Gastrocnemius medialis (tissue), 4 donors: ENCODE data around the gene RAD51D. TPM values are rescaled to one million over a fixed set of nuclear protein-coding genes. Genes with fewer than 3 reads are reported as not detected.

Experiments
- ATAC-seq, 2 donors: fragments of 150-250 bp; one replicate each; pipeline ENCODE4 v1.9.1; 2016
- DNase-seq, 2 donors: peaks; one replicate each; pipeline ENCODE4 v3.0.0-alpha.2; 2019
- H3K27ac ChIP-seq, 4 donors: fragments of 200-600 bp; sonication (generic); 1 replicate in 1 of 4; 2 replicates in 3 of 4; pipeline ENCODE4 v1.5.1; 2016 to 2018; ENCODE audit warnings: mild to moderate bottlenecking in 2 of 4, moderate library complexity in 1 of 4
- H3K27me3 ChIP-seq, 3 donors: fragments of 200-600 bp; sonication (generic) in 2 of 3; 1 replicate in 1 of 3; 2 replicates in 2 of 3; pipeline versions ENCODE4 v1.5.1 to v1.6.0; 2016 to 2019; ENCODE audit warnings: mild to moderate bottlenecking in 1 of 3, moderate library complexity in 1 of 3
- H3K36me3 ChIP-seq, 2 donors: fragments of 200-600 bp; sonication (generic) in 1 of 2; one replicate each; pipeline ENCODE4 v1.5.1; 2017 to 2018
- H3K4me1 ChIP-seq, 2 donors: fragments of 200-600 bp; sonication (generic) in 1 of 2; one replicate each; pipeline ENCODE4 v1.5.1; 2016 to 2017; ENCODE audit warnings: mild to moderate bottlenecking in 2 of 2
- H3K4me3 ChIP-seq, 4 donors: fragments of 200-600 bp; sonication (generic) in 3 of 4; 1 replicate in 1 of 4; 2 replicates in 3 of 4; pipeline ENCODE4 v1.5.1; 2016 to 2019; ENCODE audit warnings: mild to moderate bottlenecking in 2 of 4
- H3K9me3 ChIP-seq, 3 donors: fragments of 200-600 bp; sonication (generic) in 2 of 3; 1 replicate in 1 of 3; 2 replicates in 2 of 3; pipeline ENCODE4 v1.5.1; 2016 to 2019
- CTCF ChIP-seq, 5 experiments: fragments of 450-650 bp in 3 of 5; fragments of 200-600 bp in 2 of 5; sonication (generic) in 2 of 5; IDR thresholded peaks in 4 of 5; conservative IDR thresholded peaks in 1 of 5; 1 replicate in 4 of 5; 2 replicates in 1 of 5; pipeline ENCODE4 v1.5.1; 2016 to 2019; ENCODE audit warnings: antibody characterized with exemption in 5 of 5, mild to moderate bottlenecking in 3 of 5, moderate library complexity in 3 of 5
- POLR2A ChIP-seq, 2 donors: fragments of 450-650 bp; IDR thresholded peaks; one replicate each; pipeline ENCODE4 v1.6.1; 2017; ENCODE audit warnings: antibody characterized with exemption in 2 of 2, mild to moderate bottlenecking in 2 of 2, moderate library complexity in 2 of 2
- in situ Hi-C, 4 donors: fragments of 200-750 bp; cut with MboI; loops; one replicate each; pipeline versions ENCODE4 v1.15.0 to v1.8.0; 2017; ENCODE audit warnings: low sequenced_read_pairs in 4 of 4
- intact Hi-C: fragments of 100-400 bp; cut with DNase I; formaldehyde crosslinking; loops from one replicate; pipeline ENCODE4 v1.15.1; 2023; ENCODE audit warnings: low total_unique reads
- total RNA-seq, 4 donors: library from RNA; depleted of rRNA; stranded (reverse); fragments of >200 nt; gene quantifications; one replicate each; pipeline versions ENCODE4 v1.1.0 to v1.2.3, GENCODE V29; 2016

The RAD51D gene
- total RNA-seq, 4 donors from 2014 or later, result 2.5 to 5.2 (median 2.8) TPM

- DNase-seq (no peak), ATAC-seq (no peak)
- TF ChIP-seq CTCF (IDR thresholded peaks at IDR 0.05 in 4 of 5, conservative IDR thresholded peaks at IDR 0.05 in 1 of 5) (no peak), POLR2A (IDR thresholded peaks at IDR 0.05) (no peak)
- intact Hi-C loops (no loop called here), in situ Hi-C loops (no loop called here)
- H3K27ac ChIP-seq, result no peak overlapping the region
- H3K27me3 ChIP-seq, result no peaks in the 10 kb centered on the region
- H3K36me3 ChIP-seq, result no peaks in the 10 kb centered on the region
- H3K4me1 ChIP-seq, result peaks cover 0 to 4% of the 10 kb centered on the region in 2 donors
- no peak overlapping the region for H3K4me3 ChIP-seq
- H3K9me3 ChIP-seq, result no peaks in the 10 kb centered on the region
These were observed 50.3 kb downstream of the RAD51D start for GRCh38 chr17:35069311-35069710.

GRCh38 chr17:35068249-35068648, 51.4 kb downstream of the RAD51D start:
- no peak overlapping the region for H3K27ac ChIP-seq
- no peaks in the 10 kb centered on the region for H3K36me3 ChIP-seq
- peaks cover 6 to 10% of the 10 kb centered on the region in 2 donors for H3K4me1 ChIP-seq
- H3K27me3 ChIP-seq, result no peaks in the 10 kb centered on the region
- no peak overlapping the region for H3K4me3 ChIP-seq
- ATAC-seq, result no peak
- H3K9me3 ChIP-seq, result no peaks in the 10 kb centered on the region
- intact Hi-C loops (no loop called here), in situ Hi-C loops (no loop called here)
- no peak for TF ChIP-seq CTCF (IDR thresholded peaks at IDR 0.05 in 4 of 5, conservative IDR thresholded peaks at IDR 0.05 in 1 of 5)
- TF ChIP-seq POLR2A (IDR thresholded peaks at IDR 0.05), result no peak
- no peak for DNase-seq

- Histone ChIP-seq H3K27me3 (no peaks in the 10 kb centered on the region), H3K36me3 (no peaks in the 10 kb centered on the region), H3K4me1 (peaks cover 13 to 28% of the 10 kb centered on the region in 2 donors), H3K4me3 (no peak overlapping the region), H3K9me3 (no peaks in the 10 kb centered on the region), H3K27ac (no peak overlapping the region)
- in situ Hi-C loops (no loop called here), intact Hi-C loops (no loop called here)
- no peak for TF ChIP-seq CTCF (IDR thresholded peaks at IDR 0.05 in 4 of 5, conservative IDR thresholded peaks at IDR 0.05 in 1 of 5)
- ATAC-seq, result no peak
- no peak for DNase-seq
These were observed 53.8 kb downstream of the RAD51D start for GRCh38 chr17:35065880-35066279.

GRCh38 chr17:35064516-35065215, 55.0 kb downstream of the RAD51D start:
- no peak overlapping the region for H3K4me3 ChIP-seq
- no peaks in the 10 kb centered on the region for H3K36me3 ChIP-seq
- ATAC-seq (no peak), DNase-seq (no peak)
- peaks cover 13 to 30% of the 10 kb centered on the region in 2 donors for H3K4me1 ChIP-seq
- H3K9me3 ChIP-seq, result no peaks in the 10 kb centered on the region
- intact Hi-C loops (loop anchor here (5.0 kb wide), 2 partner anchors 52 to 82 kb away; partner anchors contain the start of gene LIG3), in situ Hi-C loops (no loop called here)
- no peak for TF ChIP-seq CTCF (IDR thresholded peaks at IDR 0.05 in 4 of 5, conservative IDR thresholded peaks at IDR 0.05 in 1 of 5)
- TF ChIP-seq POLR2A (IDR thresholded peaks at IDR 0.05), result no peak
- H3K27ac ChIP-seq, result peak overlapping the region; percentile 87 to 97 (median 90)
- H3K27me3 ChIP-seq, result no peaks in the 10 kb centered on the region
